Stimulated activated memory B cell treated with anti-CD40 and anti-IgM and Interleukin-4, amounts not matched to agents 10 μg/mL and 1 μg/mL and 100 μg/mL, for 72 hours (primary cell): ENCODE measurements around the gene PPP1R37.

ENCODE experiments used
- ATAC-seq: fragments of 150-1000 bp; cut with Tn5 transposase; 2 replicates; pipeline ENCODE4 v1.10.0; 2021
- H3K27ac Mint-ChIP-seq: one replicate; pipeline ENCODE4 v1.8.0; 2022; ENCODE audit warnings: mild to moderate bottlenecking, mixed read lengths
- H3K27me3 Mint-ChIP-seq: one replicate; pipeline ENCODE4 v1.8.0; 2022; ENCODE audit warnings: mixed read lengths
- H3K36me3 Mint-ChIP-seq: one replicate; pipeline ENCODE4 v1.8.0; 2022; ENCODE audit warnings: mixed read lengths
- H3K4me1 Mint-ChIP-seq: one replicate; pipeline ENCODE4 v1.8.0; 2022; ENCODE audit warnings: mixed read lengths
- H3K4me3 Mint-ChIP-seq: one replicate; pipeline ENCODE4 v1.8.0; 2022; ENCODE audit warnings: mild to moderate bottlenecking, moderate library complexity, mixed read lengths
- H3K9me3 Mint-ChIP-seq: one replicate; pipeline ENCODE4 v1.8.0; 2022; ENCODE audit warnings: mixed read lengths

The PPP1R37 gene

DNA sequence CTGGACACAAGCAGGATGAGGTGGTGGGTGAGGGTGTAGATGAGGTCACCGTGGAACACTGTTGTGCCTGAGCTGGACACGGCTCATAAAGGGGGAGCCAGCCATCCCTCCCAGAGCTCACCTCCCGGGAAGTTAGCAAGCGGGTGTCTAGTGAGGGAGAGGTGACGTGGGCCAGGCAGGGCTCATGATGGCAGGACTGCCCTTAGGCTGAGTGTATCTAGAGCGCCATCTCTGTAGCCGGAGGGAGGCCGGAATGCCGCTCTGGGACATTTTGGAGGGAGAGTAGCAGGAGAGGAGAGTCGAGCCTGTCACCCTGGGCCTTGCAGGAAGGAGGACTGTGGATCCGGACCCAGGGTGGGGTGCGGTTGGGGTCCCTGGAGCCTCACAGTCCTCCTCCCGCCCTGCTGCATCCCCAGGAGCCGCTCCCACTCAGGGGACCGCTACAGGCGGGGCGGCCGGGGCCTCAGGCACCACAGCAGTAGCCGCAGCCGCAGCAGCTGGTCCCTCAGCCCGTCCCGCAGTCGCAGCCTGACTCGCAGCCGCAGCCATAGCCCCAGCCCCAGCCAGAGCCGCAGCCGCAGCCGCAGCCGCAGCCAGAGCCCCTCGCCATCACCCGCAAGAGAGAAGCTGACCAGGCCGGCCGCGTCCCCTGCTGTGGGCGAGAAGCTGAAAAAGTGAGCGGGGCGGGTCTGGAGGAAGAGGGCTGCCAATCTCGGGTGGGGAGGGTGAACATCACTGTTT lies 25.9 kb upstream of the PPP1R37 start:
- Mint-ChIP-seq H3K4me3 (no peak overlapping the region), H3K27ac (peak overlapping the region; percentile 30), H3K36me3 (peaks cover 56% of the 10 kb centered on the region), H3K9me3 (no peaks in the 10 kb centered on the region), H3K27me3 (no peaks in the 10 kb centered on the region), H3K4me1 (peaks cover 41% of the 10 kb centered on the region)
- no peak for ATAC-seq

DNA sequence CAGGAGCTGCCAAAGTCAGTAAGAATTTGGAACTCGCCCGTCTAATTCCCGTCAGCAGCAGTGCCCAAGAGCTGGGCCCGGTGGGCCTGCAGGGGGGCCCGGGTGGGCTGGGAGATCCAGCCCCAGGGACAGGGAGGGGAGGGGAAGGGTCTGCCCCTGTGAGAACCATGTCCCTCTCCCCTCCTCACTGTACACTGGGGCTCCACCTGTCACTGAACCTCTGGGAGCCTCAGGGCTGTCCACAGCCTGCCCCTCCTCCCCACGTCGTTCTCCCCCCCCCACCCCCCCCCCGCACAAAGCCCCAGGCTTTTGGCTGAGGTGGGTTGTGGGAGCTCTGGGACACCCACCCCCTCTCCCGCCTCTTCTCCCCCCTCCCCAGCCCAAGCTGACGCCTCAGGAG lies 24.9 kb upstream of the PPP1R37 start:
- no peak for ATAC-seq
- Mint-ChIP-seq H3K4me3 (no peak overlapping the region), H3K27me3 (no peaks in the 10 kb centered on the region), H3K27ac (peak overlapping the region; percentile 71), H3K4me1 (peaks cover 50% of the 10 kb centered on the region), H3K36me3 (peaks cover 60% of the 10 kb centered on the region), H3K9me3 (no peaks in the 10 kb centered on the region)

DNA sequence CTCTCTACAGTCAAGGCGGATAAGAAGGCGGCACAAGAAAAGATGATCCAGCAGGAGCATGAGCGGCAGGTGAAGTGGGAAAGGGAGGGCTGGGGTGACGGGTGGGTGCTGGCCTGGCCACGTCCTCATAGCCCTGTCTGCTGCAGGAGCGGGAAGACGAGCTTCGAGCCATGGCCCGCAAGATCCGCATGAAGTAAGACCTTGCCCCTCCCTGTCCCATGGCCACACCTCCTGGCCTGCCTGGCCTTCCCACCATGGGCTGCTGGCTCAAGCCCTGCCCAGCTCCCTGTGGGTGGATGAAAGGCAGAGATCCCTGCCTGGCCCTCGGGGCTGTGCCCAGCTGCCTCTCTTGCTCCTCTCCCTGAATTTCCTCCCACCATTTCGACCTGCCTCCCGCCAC lies 23.9 kb upstream of the PPP1R37 start:
- H3K27ac Mint-ChIP-seq = peak overlapping the region; percentile 71
- peaks cover 52% of the 10 kb centered on the region for H3K4me1 Mint-ChIP-seq
- no peak overlapping the region for H3K4me3 Mint-ChIP-seq
- no peaks in the 10 kb centered on the region for H3K27me3 Mint-ChIP-seq
- H3K36me3 Mint-ChIP-seq = peaks cover 58% of the 10 kb centered on the region
- no peak for ATAC-seq
- H3K9me3 Mint-ChIP-seq = no peaks in the 10 kb centered on the region

- Mint-ChIP-seq H3K36me3 (peaks cover 53% of the 10 kb centered on the region), H3K27ac (peak overlapping the region; percentile 71), H3K4me1 (peaks cover 64% of the 10 kb centered on the region), H3K4me3 (no peak overlapping the region), H3K9me3 (no peaks in the 10 kb centered on the region), H3K27me3 (no peaks in the 10 kb centered on the region)
- no peak for ATAC-seq
Measured at GRCh38 chr19:45070214-45070613, 22.8 kb upstream of the PPP1R37 start.

GRCh38 chr19:45070861-45071544 lies 22.0 kb upstream of the PPP1R37 start:
- H3K9me3 Mint-ChIP-seq = no peaks in the 10 kb centered on the region
- peaks cover 64% of the 10 kb centered on the region for H3K4me1 Mint-ChIP-seq
- H3K27me3 Mint-ChIP-seq = no peaks in the 10 kb centered on the region
- no peak for ATAC-seq
- H3K4me3 Mint-ChIP-seq = no peak overlapping the region
- H3K36me3 Mint-ChIP-seq = peaks cover 53% of the 10 kb centered on the region
- no peak overlapping the region for H3K27ac Mint-ChIP-seq

GRCh38 chr19:45071545-45071938 lies 21.4 kb upstream of the PPP1R37 start:
- Mint-ChIP-seq H3K36me3 (peaks cover 53% of the 10 kb centered on the region), H3K27ac (no peak overlapping the region), H3K27me3 (no peaks in the 10 kb centered on the region), H3K4me3 (no peak overlapping the region), H3K4me1 (peaks cover 66% of the 10 kb centered on the region), H3K9me3 (no peaks in the 10 kb centered on the region)
- no peak for ATAC-seq

- Mint-ChIP-seq H3K36me3 (peaks cover 47% of the 10 kb centered on the region), H3K27ac (peak overlapping the region; percentile 67), H3K4me3 (no peak overlapping the region), H3K27me3 (no peaks in the 10 kb centered on the region), H3K4me1 (peaks cover 68% of the 10 kb centered on the region), H3K9me3 (no peaks in the 10 kb centered on the region)
- no peak for ATAC-seq
Measured at GRCh38 chr19:45071969-45072790, 20.8 kb upstream of the PPP1R37 start.

DNA sequence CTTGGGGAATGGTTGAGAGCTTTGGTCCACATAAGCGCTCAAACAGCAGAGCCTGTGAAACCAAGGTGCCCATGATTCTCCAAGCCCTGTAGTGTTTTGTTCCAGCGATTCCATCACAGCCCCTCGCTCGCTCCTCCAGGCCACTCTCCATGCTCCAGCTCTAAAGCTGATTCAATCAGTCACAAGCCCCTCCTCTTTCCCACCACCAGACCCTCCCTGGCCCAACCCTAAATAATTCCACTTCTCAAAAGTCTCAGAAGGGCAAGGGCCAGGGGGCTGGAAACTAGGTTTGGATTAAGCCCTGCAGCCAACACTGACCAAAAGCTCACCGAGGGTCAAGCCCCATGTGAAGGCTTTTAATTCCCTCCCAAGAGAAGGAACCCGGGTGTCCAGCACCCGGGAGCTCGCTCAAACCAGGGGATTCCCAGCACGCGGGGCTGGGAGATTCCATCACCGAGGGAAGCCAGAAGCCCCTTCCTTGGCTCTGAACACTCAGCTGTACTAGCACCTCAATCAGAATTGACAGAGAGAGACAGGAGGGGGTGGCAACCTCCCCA lies 18.2 kb upstream of the PPP1R37 start:
- Mint-ChIP-seq H3K27me3 (no peaks in the 10 kb centered on the region), H3K27ac (peak overlapping the region; percentile 94), H3K9me3 (no peaks in the 10 kb centered on the region), H3K4me1 (peaks cover 67% of the 10 kb centered on the region), H3K36me3 (peaks cover 37% of the 10 kb centered on the region), H3K4me3 (peak overlapping the region; percentile 96)
- no peak for ATAC-seq

DNA sequence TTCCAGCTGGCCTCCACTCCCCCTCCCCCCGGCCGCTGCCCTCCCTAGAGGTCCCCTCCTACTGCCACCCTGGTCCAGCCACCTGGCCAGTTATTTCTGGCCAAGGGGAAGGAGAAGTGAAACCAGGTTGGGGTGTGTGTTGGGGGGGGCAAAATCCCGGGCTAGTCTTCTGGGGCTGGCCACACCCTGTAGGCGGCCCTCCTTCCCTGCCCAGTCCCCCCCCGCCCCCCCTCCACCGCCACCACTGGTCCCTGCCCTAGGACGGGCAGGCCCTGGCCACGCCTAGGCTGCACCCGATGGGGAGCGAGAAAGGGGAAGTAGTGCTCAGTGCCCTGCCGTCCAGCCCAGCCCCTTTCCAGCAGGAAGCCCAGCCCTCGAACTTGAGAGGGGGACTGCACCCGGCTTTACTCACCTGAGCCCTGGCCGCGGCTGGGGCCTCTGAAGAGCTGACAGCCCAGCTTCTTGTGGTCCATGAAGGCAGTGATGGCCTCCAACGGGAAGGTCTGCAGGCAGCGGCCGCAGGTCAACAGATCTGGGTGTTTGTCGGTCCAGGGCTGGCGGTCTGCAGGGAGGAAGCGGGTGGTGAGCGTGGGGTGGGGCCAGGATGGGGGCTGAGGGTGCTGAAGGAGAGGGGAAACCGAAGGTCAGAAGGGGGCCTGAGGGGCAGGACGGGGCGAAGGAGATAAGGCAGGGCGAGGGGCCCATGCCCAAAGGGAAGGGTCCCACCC lies 17.5 kb upstream of the PPP1R37 start:
- peak overlapping the region; percentile 94 for H3K27ac Mint-ChIP-seq
- no peaks in the 10 kb centered on the region for H3K27me3 Mint-ChIP-seq
- peaks cover 67% of the 10 kb centered on the region for H3K4me1 Mint-ChIP-seq
- H3K9me3 Mint-ChIP-seq = no peaks in the 10 kb centered on the region
- peaks cover 31% of the 10 kb centered on the region for H3K36me3 Mint-ChIP-seq
- H3K4me3 Mint-ChIP-seq = peak overlapping the region; percentile 96
- peak; percentile 89 for ATAC-seq

DNA sequence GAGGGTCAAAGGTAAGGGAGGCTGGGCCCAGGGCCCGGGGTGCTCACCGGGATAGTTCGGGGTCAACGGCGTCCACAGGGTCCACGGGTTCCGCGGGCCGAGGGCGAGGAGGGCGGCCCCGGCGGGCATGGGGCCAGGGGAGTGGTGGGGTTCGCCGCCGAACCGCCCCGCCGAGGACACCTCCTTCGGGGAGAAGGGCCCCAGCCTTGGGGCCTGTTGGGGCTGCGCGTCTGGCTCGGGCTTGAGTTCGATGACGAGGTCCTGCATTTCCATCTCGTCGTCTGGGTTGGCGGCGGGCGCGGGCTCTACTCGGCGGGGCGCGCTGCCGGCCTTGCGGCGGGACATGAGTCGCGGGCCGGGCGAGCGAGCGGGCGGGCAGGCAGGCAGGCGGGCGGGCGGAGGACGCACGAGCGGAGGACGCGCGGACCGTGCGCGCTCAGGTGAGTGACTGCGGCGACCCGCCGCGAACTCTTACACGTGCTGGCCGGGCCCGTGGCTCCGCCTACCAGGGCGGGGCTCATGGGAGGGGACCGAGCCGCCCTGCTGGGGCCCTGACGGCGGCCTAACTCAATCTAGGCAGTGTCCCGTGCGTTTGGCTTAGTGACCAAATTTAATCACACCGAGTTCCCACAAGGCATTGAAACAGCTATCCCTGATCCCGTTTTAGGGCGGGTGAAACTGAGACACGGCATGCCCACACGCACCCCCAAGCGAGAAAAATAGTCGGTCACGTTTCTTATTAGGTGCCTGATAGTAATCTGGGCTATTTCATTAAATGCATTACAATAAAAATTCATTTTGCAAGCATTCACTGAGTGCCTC lies 16.7 kb upstream of the PPP1R37 start, which contains the start of gene ZNF296:
ZNF296 (minus strand) TSS at position 450 of the 822 bp plus-strand sequence; CDS start at position 345, 105 bp downstream.
- peaks cover 67% of the 10 kb centered on the region for H3K4me1 Mint-ChIP-seq
- peak within 1 kb of the TSS; percentile 94 for H3K27ac Mint-ChIP-seq
- peak; percentile 82 for ATAC-seq
- H3K4me3 Mint-ChIP-seq = peak within 1 kb of the TSS; percentile 96
- no peaks in the 10 kb centered on the region for H3K9me3 Mint-ChIP-seq
- no peaks in the 10 kb centered on the region for H3K27me3 Mint-ChIP-seq
- H3K36me3 Mint-ChIP-seq = peaks cover 24% of the 10 kb centered on the region

GRCh38 chr19:45076851-45077730 lies 15.9 kb upstream of the PPP1R37 start:
- peak overlapping the region; percentile 96 for H3K4me3 Mint-ChIP-seq
- H3K27ac Mint-ChIP-seq = peak overlapping the region; percentile 94
- no peak for ATAC-seq
- H3K4me1 Mint-ChIP-seq = peaks cover 68% of the 10 kb centered on the region
- peaks cover 27% of the 10 kb centered on the region for H3K36me3 Mint-ChIP-seq
- H3K27me3 Mint-ChIP-seq = no peaks in the 10 kb centered on the region
- no peaks in the 10 kb centered on the region for H3K9me3 Mint-ChIP-seq

DNA sequence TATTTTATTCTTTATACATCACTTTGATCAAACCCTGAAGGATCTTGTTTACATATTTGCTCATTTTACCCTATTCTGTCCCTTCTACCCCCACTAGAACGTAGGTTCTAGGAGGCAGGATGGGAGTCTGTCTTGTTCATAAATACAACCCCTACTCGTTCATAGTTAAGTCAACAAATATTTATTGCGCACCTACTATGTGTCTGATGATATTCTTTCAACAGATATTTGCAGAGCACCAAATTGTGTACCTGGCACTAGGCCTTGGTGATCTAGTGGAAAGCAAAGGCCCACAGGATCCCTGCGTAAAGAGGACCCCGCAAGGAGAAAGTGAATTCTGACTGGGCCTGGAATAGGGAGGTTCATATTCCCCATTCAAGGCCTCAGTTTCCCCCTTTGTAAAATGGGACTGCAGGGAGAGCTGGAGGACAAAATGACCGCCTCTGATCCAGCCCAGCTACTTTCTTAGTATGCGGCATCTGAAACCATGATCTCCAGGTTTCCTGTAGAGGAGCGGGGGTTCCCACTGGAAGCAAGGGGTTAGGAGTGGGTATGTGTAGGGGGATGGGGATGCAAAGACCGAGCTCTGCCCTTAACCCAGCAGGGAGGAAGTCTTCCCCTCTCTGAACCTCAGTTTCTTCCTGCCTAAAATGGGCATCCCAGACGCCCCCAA lies 14.5 kb upstream of the PPP1R37 start:
- Mint-ChIP-seq H3K4me1 (peaks cover 60% of the 10 kb centered on the region), H3K9me3 (no peaks in the 10 kb centered on the region), H3K27ac (peak overlapping the region; percentile 93), H3K36me3 (peaks cover 20% of the 10 kb centered on the region), H3K27me3 (no peaks in the 10 kb centered on the region), H3K4me3 (peak overlapping the region; percentile 92)
- no peak for ATAC-seq
